ENCODE measurements around the gene GNAL.

GNAL gene

GRCh38 chr18:11775436-11776174, 86.5 kb downstream of the GNAL start:
- ATAC-seq: no peak

GRCh38 chr18:11780042-11780441, 91.0 kb downstream of the GNAL start:
- no peak for ATAC-seq

- ATAC-seq: no peak
These were observed 94.8 kb downstream of the GNAL start for GRCh38 chr18:11783716-11784331.

DNA sequence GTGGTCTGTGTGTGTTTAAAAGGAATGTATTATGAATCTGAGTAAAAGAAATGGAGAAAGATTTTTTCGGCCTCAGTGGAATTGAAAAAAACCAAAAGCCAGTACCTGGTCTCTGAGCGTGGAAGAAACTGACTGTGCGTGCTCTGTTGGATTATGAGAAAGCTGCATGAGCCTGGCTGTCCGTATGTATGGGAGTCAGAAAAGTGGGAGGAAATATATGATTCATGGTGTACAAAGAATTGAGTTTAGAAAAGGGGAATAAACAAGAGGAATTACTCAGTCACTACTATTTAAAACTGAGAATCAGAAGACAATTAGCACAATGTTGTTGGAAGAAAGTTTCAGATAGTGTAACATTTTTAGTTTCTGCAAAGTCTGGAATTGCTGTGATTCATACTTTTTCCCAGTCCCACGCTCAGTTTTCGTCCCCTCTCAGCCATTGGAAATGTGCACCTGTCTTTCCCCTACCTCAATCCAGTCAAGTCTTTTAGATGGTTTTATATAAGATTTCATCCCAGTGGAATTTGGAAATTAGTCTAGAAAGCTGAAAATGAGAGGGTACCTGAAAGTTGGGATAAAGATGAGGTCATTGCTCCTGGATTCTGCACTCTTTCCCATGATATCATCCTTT, 95.7 kb downstream of the GNAL start:
- no peak for ATAC-seq

GRCh38 chr18:11785444-11786055, 96.5 kb downstream of the GNAL start:
- no peak for ATAC-seq

DNA sequence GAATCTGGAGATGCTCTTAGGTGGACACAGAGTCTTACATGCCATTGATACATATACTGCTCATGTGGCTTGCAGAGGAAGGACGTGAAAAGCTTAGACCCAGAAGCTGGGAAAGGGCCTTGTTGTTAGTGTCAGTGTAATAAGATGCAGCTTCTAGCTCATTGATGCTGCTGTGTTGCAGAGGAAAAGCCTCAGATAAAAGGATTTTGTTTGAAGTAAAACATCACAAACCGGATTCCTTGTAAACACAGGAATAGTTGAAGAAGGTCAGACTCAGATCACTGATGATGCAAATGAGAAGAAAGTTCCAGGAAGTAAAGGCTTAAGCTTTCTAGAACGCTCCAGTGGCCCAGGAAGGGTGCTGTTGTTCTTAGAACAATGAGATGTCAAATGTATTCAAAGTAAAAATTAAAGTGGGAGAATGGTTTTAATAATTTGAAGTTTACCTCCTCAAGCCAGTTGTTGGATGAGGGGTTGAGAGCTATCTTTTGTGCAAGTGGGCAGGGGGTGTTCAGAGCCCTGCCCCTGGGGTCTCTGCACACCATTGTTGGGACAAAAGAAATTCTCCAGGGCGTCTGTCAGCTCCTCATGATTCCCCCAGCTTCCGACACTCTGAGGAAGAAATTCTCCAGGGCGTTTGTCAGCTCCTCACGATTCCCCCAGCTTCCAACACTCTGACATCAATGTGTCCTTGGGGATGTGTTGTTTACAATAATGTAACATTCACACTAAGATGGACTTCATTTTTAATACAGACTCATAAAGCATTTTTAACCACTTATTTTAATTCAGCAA, 100.8 kb downstream of the GNAL start:
- no peak for ATAC-seq

DNA sequence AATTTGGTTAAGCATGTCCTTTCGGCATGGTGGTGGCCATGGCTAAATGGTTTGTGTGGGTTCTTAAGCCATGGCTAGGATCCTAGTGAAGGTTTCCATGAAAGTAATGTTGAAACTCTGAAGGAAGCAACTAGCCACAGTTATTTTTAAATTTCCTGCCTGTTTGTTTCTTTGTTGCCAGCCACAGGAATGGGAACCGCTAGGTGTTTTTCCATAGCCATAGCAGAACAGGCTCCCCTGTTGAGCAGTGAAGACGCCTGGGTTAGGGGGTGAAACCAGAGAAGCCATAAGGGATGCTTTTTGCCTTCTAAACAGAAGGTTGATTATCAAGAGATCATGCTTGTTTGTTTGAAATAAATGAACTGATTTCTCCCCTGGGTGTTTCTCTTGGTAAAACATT, 102.1 kb downstream of the GNAL start:
- ATAC-seq: no peak

- no peak for ATAC-seq
These were observed 103.6 kb downstream of the GNAL start for GRCh38 chr18:11792632-11793031.

DNA sequence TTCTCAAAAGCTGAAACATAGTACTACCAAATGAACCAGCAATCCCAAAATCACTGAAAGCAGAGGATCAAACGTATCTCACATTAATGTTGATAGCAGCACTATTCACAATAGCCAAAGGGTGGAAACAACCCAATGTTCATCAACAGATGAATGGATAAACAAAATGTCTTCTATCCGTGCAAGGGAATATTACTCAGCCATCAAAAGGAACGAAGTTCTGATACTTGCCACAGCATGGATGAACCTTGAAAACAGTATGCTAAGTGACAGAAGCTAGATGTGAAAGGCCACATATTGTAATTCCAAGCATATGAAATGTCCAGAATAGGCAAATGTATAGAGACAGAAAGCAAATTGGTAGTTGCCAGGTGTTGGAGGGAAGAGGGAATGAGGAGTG, 105.1 kb downstream of the GNAL start:
- no peak for ATAC-seq

DNA sequence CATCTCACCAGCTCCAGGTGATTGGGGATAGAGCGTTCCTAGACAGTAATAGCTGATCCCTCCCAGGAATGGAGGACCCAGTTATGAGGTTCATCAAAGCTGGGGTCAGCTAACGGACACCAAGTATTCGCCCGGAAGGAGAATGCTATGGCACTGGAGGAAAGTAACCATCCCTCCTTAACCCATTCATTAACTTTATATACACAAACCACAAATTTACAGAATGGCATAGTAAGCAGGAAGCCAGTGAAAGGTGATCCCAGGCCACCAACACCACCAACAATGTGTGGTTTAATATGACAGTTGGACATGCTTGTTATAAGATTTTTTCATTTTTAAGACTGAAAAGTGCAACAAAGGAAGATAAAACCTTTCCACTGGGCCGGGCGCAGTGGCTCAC, 106.9 kb downstream of the GNAL start:
- ATAC-seq: no peak

- no peak for ATAC-seq
These were observed 109.2 kb downstream of the GNAL start for GRCh38 chr18:11798271-11798670.

DNA sequence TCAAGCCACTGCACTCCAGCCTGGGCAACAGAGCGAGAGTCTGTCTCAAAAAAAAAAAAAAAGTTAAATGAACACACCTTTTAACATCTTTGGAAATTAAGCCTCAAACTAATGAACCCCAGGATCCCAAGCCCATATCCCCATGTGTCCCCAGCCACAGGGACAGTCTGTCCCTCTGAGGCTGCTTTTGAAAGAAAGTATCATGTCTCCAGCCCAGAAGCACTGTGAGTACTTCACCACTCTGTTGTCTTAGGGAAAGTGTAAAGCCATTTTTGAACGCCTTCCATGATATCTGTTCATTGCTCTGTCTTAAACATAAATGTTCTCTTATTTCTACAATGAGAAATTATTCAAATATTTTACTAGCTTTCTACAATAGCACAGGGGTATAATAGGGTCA, 110.0 kb downstream of the GNAL start:
- no peak for ATAC-seq

DNA sequence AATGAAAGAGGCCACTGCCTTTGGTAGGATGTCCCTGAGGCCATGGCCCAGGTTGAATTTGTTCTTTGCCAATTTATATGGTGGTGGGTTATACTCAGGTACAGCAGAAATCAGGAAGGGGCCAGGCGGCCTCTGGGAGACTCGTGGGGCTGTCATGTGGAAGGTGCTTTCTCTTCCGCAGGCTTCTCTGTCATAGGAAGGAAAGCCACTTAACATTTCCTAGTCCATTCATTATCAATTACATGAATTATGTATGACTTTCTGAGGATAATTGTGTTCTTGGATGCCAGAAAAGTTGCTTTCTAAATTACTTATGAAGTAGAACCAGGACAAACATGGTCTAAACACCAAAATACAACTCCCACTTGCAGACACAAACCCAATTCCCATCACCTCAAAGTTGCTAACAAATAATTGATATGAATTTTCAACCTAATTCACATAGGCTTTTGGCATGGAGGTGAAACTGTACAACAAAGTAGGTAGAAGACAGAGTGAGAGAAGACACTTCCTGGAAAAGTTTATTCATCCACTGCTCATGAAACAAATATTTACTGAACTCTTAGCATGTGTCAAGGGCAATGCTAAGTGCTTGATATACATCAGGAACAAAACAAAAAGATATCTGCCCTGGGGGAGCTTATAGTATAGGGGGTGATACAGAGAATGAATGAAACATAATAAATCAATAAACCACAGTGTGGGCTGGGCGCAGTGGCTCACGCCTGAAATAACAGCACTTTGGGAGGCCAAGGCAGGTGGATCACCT, 111.7 kb downstream of the GNAL start:
- no peak for ATAC-seq

DNA sequence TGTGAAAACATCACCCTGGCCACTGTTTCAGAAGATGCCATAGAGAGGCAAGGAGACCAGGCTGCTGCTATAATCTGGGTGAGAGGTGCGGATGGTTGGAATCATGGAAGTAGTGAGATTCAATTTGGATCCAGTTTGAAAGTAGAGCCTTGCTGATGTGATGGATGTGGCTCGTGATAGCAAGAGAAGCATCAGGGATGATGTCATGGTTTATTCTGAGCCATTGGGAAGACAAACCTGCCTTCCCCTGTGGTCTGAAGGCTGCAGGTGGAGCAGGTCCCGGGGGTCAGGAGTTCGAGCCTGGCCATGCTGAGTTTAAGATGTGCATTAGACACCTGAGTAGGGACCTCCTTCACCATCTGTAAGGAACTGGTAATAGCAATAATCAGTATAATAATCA, 112.5 kb downstream of the GNAL start:
- ATAC-seq: no peak

DNA sequence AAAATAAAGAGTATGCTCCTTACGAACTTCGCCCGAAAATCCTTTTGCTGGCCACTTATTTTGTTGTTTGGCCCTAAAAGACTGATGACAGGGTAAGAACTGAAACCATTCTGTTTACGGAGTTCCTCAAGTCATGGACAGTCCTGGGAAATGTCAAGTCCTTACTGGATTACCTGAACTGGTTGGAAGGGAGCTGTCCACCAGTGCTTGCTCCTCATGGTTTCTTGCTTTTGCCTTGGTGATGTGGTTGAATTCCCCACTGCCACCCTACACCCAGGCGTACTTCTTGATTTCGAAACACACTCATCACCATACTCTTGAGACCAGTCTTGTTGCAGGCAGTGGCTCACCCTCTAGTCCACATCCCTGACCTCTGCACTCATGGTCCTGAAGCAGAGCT, 113.1 kb downstream of the GNAL start:
- ATAC-seq: no peak

DNA sequence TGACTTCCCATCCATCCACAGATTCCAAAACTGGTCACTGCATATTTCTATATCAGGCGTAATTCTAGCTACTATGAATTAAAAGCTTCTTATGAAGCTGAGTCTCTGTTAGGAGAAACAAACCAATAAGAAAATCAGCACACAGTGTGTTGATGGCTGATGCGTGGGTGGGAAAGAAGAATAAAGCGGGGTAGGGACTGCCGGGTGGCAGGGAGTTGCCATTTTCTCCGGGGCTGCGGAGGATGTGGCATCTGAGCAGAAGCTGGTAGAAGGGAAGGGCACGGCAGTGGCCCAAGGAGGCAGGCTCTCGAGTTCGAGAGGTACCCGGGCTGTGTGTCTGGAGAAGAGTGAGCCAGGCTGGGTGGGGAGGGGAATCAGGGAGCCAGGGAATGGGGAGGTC, 113.5 kb downstream of the GNAL start:
- ATAC-seq: no peak

DNA sequence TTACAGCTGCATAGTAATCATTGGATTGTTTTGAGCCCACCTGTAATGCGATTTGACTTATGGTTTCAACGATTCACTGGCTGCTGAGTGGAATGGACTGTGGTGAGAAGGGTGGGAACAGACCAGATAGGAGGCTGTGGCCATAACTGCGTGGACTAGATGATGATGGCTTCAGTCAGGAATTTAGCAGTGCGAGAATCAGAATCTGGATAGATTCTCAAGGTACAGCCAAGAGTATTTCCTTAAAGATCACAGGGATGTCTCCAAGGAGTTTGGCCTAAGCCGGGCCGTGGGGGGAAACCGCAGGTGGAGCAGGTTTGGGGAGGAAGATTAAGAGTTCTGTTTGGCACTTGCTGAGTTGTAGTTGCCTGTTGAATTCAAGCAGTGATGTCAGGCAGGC, 118.2 kb downstream of the GNAL start:
- ATAC-seq: no peak

GRCh38 chr18:11808001-11808855, 119.2 kb downstream of the GNAL start:
- ATAC-seq: no peak

GRCh38 chr18:11809895-11810294, 120.8 kb downstream of the GNAL start:
- no peak for ATAC-seq

DNA sequence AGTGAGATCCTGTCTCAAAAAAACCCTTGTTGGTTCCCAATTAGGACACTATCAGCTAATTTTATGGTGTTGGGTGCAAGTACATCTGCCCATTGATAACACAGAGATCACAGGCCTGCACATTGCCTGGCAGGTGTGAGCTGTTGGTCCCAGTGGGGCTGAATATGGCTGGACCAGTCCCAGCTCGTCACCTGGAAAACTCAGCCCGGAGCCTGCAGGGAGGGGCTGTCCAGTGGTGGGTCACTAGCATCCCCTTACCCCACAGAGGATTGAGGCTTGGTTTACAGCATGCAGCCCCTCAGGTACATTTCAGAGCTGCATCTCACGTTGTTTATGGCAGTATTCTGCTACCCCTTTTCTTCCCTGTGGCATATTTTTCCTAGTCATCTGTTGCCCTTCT, 121.3 kb downstream of the GNAL start:
- no peak for ATAC-seq

- ATAC-seq: no peak
These were observed 121.9 kb downstream of the GNAL start for GRCh38 chr18:11811009-11811408.

Measured in activated CD4-positive, CD25-positive, alpha-beta regulatory T cell treated with anti-CD3 and anti-CD28 coated beads, Interleukin-2, amount 50 U/mL, for 24 hours (primary cell).